DND-41 (cell line): ENCODE results near the gene ZNF541.

Experiments used
- CTCF ChIP-seq: IDR thresholded peaks from 2 replicates; pipeline ENCODE4 v1.5.1; 2012; ENCODE audit warnings: borderline replicate concordance, low read length, moderate library complexity, mild to moderate bottlenecking; ENCODE audit not compliant: poor library complexity, severe bottlenecking; ENCODE audit errors: extremely low read depth
- EZH2 ChIP-seq: IDR thresholded peaks from 3 replicates; pipeline ENCODE4 v1.6.1; 2012; ENCODE audit warnings: borderline replicate concordance, low read depth, mild to moderate bottlenecking, moderate library complexity, low read length, inconsistent platforms; ENCODE audit not compliant: severe bottlenecking

DNA sequence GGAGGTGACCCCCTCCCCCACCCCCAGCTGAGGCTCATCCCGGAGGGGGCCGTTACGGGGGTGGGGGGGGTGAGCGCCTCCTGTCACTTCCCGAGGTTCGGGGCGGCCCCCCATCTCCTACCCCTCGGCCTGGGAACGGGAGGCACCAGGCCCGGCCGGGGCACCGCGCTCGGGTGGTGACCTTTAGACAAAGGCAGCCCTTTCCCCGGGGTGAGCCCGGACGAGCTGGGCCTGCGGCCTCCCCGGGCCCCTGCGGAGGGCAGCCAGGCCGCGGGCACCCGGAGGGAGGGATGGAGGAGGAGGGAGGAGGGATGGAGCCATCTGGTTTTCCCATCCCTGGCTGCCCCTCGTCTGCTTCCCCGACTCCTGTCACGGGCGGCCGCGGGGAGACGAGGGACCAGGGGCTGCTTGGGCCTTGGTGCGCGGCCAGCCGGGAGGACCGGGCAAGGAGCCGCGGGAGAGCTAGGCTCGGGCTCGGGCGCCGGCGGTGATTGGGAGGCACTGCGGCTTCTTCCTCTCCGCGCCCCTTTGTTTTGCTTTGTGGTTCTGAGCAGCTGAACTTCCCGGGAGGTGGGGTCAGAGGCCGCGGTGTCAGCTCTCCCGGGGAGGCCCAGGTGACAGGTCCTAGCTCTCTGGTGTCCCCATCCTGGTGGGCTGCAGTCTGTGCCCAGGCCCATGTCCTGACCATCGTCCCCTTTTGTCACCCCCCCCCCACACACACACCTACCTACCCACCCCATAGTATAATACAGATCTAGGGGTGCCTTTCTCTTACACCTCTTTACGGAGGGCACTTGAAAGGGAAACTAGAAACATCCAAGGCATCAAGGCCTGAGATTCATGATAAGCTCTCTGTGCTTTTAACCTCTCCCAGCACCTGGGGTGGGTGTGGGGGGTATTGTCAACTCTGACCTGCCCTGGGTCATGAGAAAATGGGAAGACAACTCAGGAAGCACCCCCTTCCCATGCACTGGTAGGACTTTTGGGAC lies 37.3 kb upstream of the ZNF541 start:
- TF ChIP-seq CTCF (no peak), EZH2 (no peak)
